CD4-positive, alpha-beta memory T cell (primary cell): ENCODE data around the gene MYO19. TPM values are rescaled to one million over a fixed set of nuclear protein-coding genes. Genes with fewer than 3 reads are reported as not detected.

Source experiments
- CTCF ChIA-PET: fragments of 350-600 bp; sonication (Branson Sonifier 250); formaldehyde crosslinking; loops from one replicate; lab custom pipeline; 2021; ENCODE audit warnings: inconsistent platforms; ENCODE audit not compliant: partially characterized antibody; lab: Charles Lee
- POLR2A ChIA-PET: fragments of 350-600 bp; sonication (Branson Sonifier 250); formaldehyde crosslinking; loops from one replicate; lab custom pipeline; 2021; ENCODE audit not compliant: partially characterized antibody; lab: Charles Lee
- DNase-seq, 5 donors: peaks; one replicate each; pipeline versions ENCODE4 v3.0.0 to v3.0.0-alpha.2; 2020 to 2022; ENCODE audit warnings: mixed read lengths in 1 of 5
- H3K27ac ChIP-seq: one replicate; pipeline ENCODE4 v1.7.0; 2013; ENCODE audit warnings: low read depth, low read length
- H3K27me3 ChIP-seq: 2 replicates; pipeline ENCODE4 v1.7.0; 2013; ENCODE audit warnings: mild to moderate bottlenecking, low read length, moderate library complexity; ENCODE audit not compliant: insufficient read depth
- H3K36me3 ChIP-seq: 2 replicates; pipeline ENCODE4 v1.7.0; 2013; ENCODE audit warnings: mild to moderate bottlenecking, low read length, moderate library complexity; ENCODE audit not compliant: insufficient read depth
- H3K4me1 ChIP-seq: 2 replicates; pipeline ENCODE4 v1.7.0; 2013; ENCODE audit warnings: mild to moderate bottlenecking, low read length, moderate library complexity; ENCODE audit not compliant: insufficient read depth
- H3K4me3 ChIP-seq, 2 donors: one replicate each; pipeline ENCODE4 v1.7.0; 2013; ENCODE audit warnings: low read length in 2 of 2, mild to moderate bottlenecking in 1 of 2
- H3K9me3 ChIP-seq, 2 donors: one replicate each; pipeline ENCODE4 v1.7.0; 2013; ENCODE audit warnings: low read length in 2 of 2, control low read depth in 1 of 2; ENCODE audit not compliant: control insufficient read depth in 1 of 2
- H3K27ac Mint-ChIP-seq, 7 donors: one replicate each; pipeline ENCODE4 v1.8.0; 2020 to 2021; ENCODE audit warnings: mixed read lengths in 7 of 7, mild to moderate bottlenecking in 6 of 7, inconsistent platforms in 3 of 7, moderate library complexity in 3 of 7
- H3K27me3 Mint-ChIP-seq, 2 donors: one replicate each; pipeline ENCODE4 v1.8.0; 2020 to 2021; ENCODE audit warnings: mixed read lengths in 2 of 2
- H3K36me3 Mint-ChIP-seq, 2 donors: one replicate each; pipeline ENCODE4 v1.8.0; 2020 to 2021; ENCODE audit warnings: mixed read lengths in 2 of 2, inconsistent platforms in 1 of 2, mild to moderate bottlenecking in 1 of 2
- H3K4me1 Mint-ChIP-seq, 4 donors: one replicate each; pipeline ENCODE4 v1.8.0; 2020 to 2021; ENCODE audit warnings: mixed read lengths in 4 of 4, mild to moderate bottlenecking in 1 of 4
- H3K4me3 Mint-ChIP-seq, 8 donors: one replicate each; pipeline ENCODE4 v1.8.0; 2020 to 2021; ENCODE audit warnings: mixed read lengths in 8 of 8, mild to moderate bottlenecking in 7 of 8, moderate library complexity in 6 of 8, inconsistent platforms in 3 of 8
- H3K9me3 Mint-ChIP-seq, 8 donors: one replicate each; pipeline ENCODE4 v1.8.0; 2020 to 2021; ENCODE audit warnings: mixed read lengths in 8 of 8, mild to moderate bottlenecking in 5 of 8, inconsistent platforms in 3 of 8, moderate library complexity in 1 of 8
- intact Hi-C: fragments of 100-400 bp; cut with micrococcal nuclease; formaldehyde crosslinking; loops from one replicate; pipeline ENCODE4 v1.15.1; 2023
- polyA plus RNA-seq, 2 donors: library from polyadenylated mRNA; unstranded; fragments of 300-500 nt; fragmentation: Illumina TruSeq; gene quantifications; one replicate each; pipeline ENCODE4 v1.2.3, GENCODE V29; 2021
- total RNA-seq, 2 experiments: library from RNA; stranded (reverse); gene quantifications; one replicate each; pipeline ENCODE4 v1.2.3, GENCODE V29; 2021

The MYO19 gene
- total and polyA plus RNA-seq, 4 experiments from 2014 or later: 4.7 to 85.8 (median 43.3) TPM

GRCh38 chr17:36496018-36496789, 38.5 kb downstream of the MYO19 start:
- peaks cover 7 to 22% (median 9%) of the 10 kb centered on the region in 4 donors for H3K4me1 Mint-ChIP-seq
- peaks cover 34 to 67% of the 10 kb centered on the region in 2 donors for H3K36me3 Mint-ChIP-seq
- H3K4me3 Mint-ChIP-seq: no peak overlapping the region
- H3K4me1 ChIP-seq: peaks cover 3% of the 10 kb centered on the region
- no peak overlapping the region for H3K4me3 ChIP-seq
- ChIA-PET POLR2A (no interaction called here), CTCF (no interaction called here)
- H3K27me3 ChIP-seq: no peaks in the 10 kb centered on the region
- peak overlapping the region in 3 of 7 donors; percentile 9 to 55 (median 51) for H3K27ac Mint-ChIP-seq
- H3K9me3 Mint-ChIP-seq: no peaks in the 10 kb centered on the region
- DNase-seq: no peak
- intact Hi-C loops: no loop called here
- no peak overlapping the region for H3K27ac ChIP-seq
- H3K27me3 Mint-ChIP-seq: no peaks in the 10 kb centered on the region
- peaks cover 73% of the 10 kb centered on the region for H3K36me3 ChIP-seq
- H3K9me3 ChIP-seq: no peaks in the 10 kb centered on the region

- Mint-ChIP-seq H3K36me3 (peaks cover 35 to 67% of the 10 kb centered on the region in 2 donors), H3K4me3 (no peak overlapping the region), H3K4me1 (peaks cover 12 to 29% (median 13%) of the 10 kb centered on the region in 4 donors), H3K9me3 (no peaks in the 10 kb centered on the region), H3K27me3 (no peaks in the 10 kb centered on the region), H3K27ac (peak overlapping the region in 2 of 7 donors; percentile 27 to 73)
- Histone ChIP-seq H3K4me3 (no peak overlapping the region), H3K9me3 (no peaks in the 10 kb centered on the region), H3K27me3 (no peaks in the 10 kb centered on the region), H3K36me3 (peaks cover 73% of the 10 kb centered on the region), H3K4me1 (peaks cover 13% of the 10 kb centered on the region), H3K27ac (no peak overlapping the region)
- no peak for DNase-seq
- intact Hi-C loops: no loop called here
- CTCF ChIA-PET: no interaction called here
- POLR2A ChIA-PET: interaction anchor here (1.8 kb wide), 1 partner anchor 9 kb away, joined by 4 read pairs; the partner anchor contains the start of gene ZNHIT3
Observed at GRCh38 chr17:36495076-36495578, 39.5 kb downstream of the MYO19 start.

- Mint-ChIP-seq H3K27me3 (no peaks in the 10 kb centered on the region), H3K27ac (peak overlapping the region in 1 of 7 donors; percentile 27), H3K36me3 (peaks cover 39 to 71% of the 10 kb centered on the region in 2 donors), H3K9me3 (no peaks in the 10 kb centered on the region), H3K4me1 (peaks cover 15 to 33% (median 18%) of the 10 kb centered on the region in 4 donors), H3K4me3 (no peak overlapping the region)
- Histone ChIP-seq H3K4me1 (peaks cover 18% of the 10 kb centered on the region), H3K27ac (no peak overlapping the region), H3K9me3 (no peaks in the 10 kb centered on the region), H3K36me3 (peaks cover 73% of the 10 kb centered on the region), H3K4me3 (no peak overlapping the region), H3K27me3 (no peaks in the 10 kb centered on the region)
- DNase-seq: no peak
- ChIA-PET CTCF (no interaction called here), POLR2A (interaction anchor here (1.8 kb wide), 1 partner anchor 9 kb away, joined by 4 read pairs; the partner anchor contains the start of gene ZNHIT3)
- intact Hi-C loops: no loop called here
Observed at GRCh38 chr17:36494674-36495073, 40.0 kb downstream of the MYO19 start.

GRCh38 chr17:36493956-36494355, 40.7 kb downstream of the MYO19 start:
- no peaks in the 10 kb centered on the region for H3K9me3 Mint-ChIP-seq
- Histone ChIP-seq H3K9me3 (no peaks in the 10 kb centered on the region), H3K27me3 (no peaks in the 10 kb centered on the region), H3K27ac (no peak overlapping the region), H3K4me3 (no peak overlapping the region), H3K4me1 (peaks cover 25% of the 10 kb centered on the region), H3K36me3 (peaks cover 69% of the 10 kb centered on the region)
- ChIA-PET POLR2A (interaction anchor here (1.8 kb wide), 1 partner anchor 8 kb away, joined by 4 read pairs; the partner anchor contains the start of gene ZNHIT3), CTCF (no interaction called here)
- peak overlapping the region in 2 of 7 donors; percentile 18 for H3K27ac Mint-ChIP-seq
- intact Hi-C loops: no loop called here
- H3K4me3 Mint-ChIP-seq: no peak overlapping the region
- peaks cover 36 to 74% of the 10 kb centered on the region in 2 donors for H3K36me3 Mint-ChIP-seq
- DNase-seq: no peak
- H3K27me3 Mint-ChIP-seq: no peaks in the 10 kb centered on the region
- peaks cover 20 to 40% (median 24%) of the 10 kb centered on the region in 4 donors for H3K4me1 Mint-ChIP-seq

GRCh38 chr17:36486204-36487194, 48.2 kb downstream of the MYO19 start, which contains the start of gene ZNHIT3:
ZNHIT3 (plus strand) TSS chr17:36486681; CDS start chr17:36486700, 19 bp downstream.
- H3K27ac ChIP-seq: peak within 1 kb of the TSS; percentile 70
- Mint-ChIP-seq H3K27ac (peak within 1 kb of the TSS; percentile 85 to 100 (median 99)), H3K36me3 (peaks cover 7 to 24% of the 10 kb centered on the region in 2 donors), H3K4me1 (peaks cover 28 to 82% (median 46%) of the 10 kb centered on the region in 4 donors), H3K9me3 (no peaks in the 10 kb centered on the region), H3K27me3 (peaks cover 9% of the 10 kb centered on the region in 2 donors), H3K4me3 (peak within 1 kb of the TSS; percentile 97 to 100 (median 99))
- H3K36me3 ChIP-seq: peaks cover 2% of the 10 kb centered on the region
- H3K9me3 ChIP-seq: no peaks in the 10 kb centered on the region
- H3K4me1 ChIP-seq: peaks cover 65% of the 10 kb centered on the region
- intact Hi-C loops: loop anchor here (1.0 to 2.0 kb wide), 3 partner anchors 48 to 114 kb away; partner anchors contain the start of genes MRM1, MYO19 and PIGW
- H3K27me3 ChIP-seq: peaks cover 10% of the 10 kb centered on the region
- DNase-seq: peak; percentile 91 to 95 (median 91)
- POLR2A ChIA-PET: interaction anchor here (0.5 to 4.2 kb wide), 8 partner anchors 8 to 538 kb away, joined by 3 to 19 read pairs (median 4); partner anchors contain the start of genes GGNBP2, MRM1, MYO19 and PIGW
- CTCF ChIA-PET: interaction anchor here (1.1 to 1.9 kb wide), 4 partner anchors 9 to 117 kb away, joined by 3 to 5 read pairs (median 4); no protein-coding TSS in a partner anchor
- peak within 1 kb of the TSS; percentile 72 to 91 for H3K4me3 ChIP-seq

- DNase-seq: no peak
- Histone ChIP-seq H3K27ac (peak overlapping the region; percentile 70), H3K4me3 (peak overlapping the region; percentile 59 to 91)
Observed at GRCh38 chr17:36485805-36486203, 48.9 kb downstream of the MYO19 start.

More at GRCh38 chr17:36485805-36486203, 48.9 kb downstream of the MYO19 start:
- ChIA-PET POLR2A (interaction anchor here (0.5 to 4.2 kb wide), 9 partner anchors 9 to 537 kb away, joined by 3 to 19 read pairs (median 4); partner anchors contain the start of genes GGNBP2, MRM1, MYO19 and PIGW), CTCF (interaction anchor here (1.1 to 1.4 kb wide), 3 partner anchors 9 to 57 kb away, joined by 3 to 5 read pairs (median 3); no protein-coding TSS in a partner anchor)
- peak overlapping the region; percentile 97 to 100 (median 99) for H3K4me3 Mint-ChIP-seq
- H3K4me1 Mint-ChIP-seq: peaks cover 25 to 75% (median 41%) of the 10 kb centered on the region in 4 donors
- H3K27me3 ChIP-seq: peaks cover 10% of the 10 kb centered on the region
- peaks cover 5 to 21% of the 10 kb centered on the region in 2 donors for H3K36me3 Mint-ChIP-seq
- no peaks in the 10 kb centered on the region for H3K9me3 Mint-ChIP-seq
- H3K9me3 ChIP-seq: no peaks in the 10 kb centered on the region
- H3K27ac Mint-ChIP-seq: peak overlapping the region; percentile 85 to 100 (median 99)
- intact Hi-C loops: loop anchor here (1.0 to 2.0 kb wide), 3 partner anchors 48 to 115 kb away; partner anchors contain the start of genes MRM1, MYO19 and PIGW
- peaks cover 10 to 13% of the 10 kb centered on the region in 2 donors for H3K27me3 Mint-ChIP-seq
- H3K36me3 ChIP-seq: no peaks in the 10 kb centered on the region
- peaks cover 59% of the 10 kb centered on the region for H3K4me1 ChIP-seq
